Stimulated activated CD4-positive, alpha-beta T cell treated with anti-CD3 and anti-CD28 coated beads, Interleukin-15, amount 100 ng/mL, for 48 hours (primary cell): Measurements from ENCODE around the gene CARMIL1.

Source experiments
- DNase-seq, 2 donors: peaks; one replicate each; pipeline ENCODE4 v3.0.0-alpha.2; 2020; ENCODE audit warnings: low read depth in 2 of 2

The CARMIL1 gene

DNA sequence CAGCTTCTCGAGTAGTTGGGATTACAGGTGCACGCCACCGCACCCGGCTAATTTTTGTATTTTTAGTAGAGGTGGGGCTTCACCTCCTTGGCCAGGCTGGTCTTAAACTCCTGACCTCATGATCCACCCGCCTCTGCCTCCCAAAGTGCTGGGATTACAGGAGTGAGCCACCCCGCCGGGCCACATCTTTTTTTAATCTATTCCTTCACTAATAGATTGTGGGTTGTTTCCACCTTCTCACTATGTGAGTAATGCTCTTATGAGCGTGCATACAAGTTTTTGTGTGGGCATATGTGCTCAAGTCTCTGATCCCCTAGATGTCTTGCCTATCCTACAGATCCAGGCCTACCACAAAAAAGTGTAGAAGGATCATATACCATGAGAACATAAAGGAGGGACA lies 30.7 kb downstream of the CARMIL1 start:
- DNase-seq = no peak

DNA sequence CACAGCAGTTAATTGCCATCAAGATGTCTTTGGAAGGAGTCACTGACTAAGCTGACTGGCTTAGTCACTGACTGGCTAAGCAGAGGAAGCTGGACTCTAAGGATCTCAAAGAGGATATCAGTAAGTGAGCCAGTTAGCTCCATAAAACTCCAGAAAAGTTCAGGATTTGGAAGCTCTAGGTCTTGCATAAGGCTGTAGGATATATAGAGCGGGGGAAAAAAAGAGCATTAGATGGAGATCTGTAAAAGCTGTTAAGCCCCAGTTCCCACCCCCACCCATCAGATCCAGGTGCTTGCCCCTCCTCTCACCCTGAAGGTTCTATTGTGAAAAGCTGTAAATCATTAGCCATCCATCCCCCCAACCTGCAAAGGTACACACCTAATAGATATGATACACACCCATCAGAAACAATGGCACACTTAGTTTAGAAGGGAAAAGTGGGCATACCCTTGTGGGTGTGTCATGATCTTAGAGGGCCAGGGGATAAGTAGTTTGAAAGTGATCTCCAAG lies 32.2 kb downstream of the CARMIL1 start:
- no peak for DNase-seq

DNA sequence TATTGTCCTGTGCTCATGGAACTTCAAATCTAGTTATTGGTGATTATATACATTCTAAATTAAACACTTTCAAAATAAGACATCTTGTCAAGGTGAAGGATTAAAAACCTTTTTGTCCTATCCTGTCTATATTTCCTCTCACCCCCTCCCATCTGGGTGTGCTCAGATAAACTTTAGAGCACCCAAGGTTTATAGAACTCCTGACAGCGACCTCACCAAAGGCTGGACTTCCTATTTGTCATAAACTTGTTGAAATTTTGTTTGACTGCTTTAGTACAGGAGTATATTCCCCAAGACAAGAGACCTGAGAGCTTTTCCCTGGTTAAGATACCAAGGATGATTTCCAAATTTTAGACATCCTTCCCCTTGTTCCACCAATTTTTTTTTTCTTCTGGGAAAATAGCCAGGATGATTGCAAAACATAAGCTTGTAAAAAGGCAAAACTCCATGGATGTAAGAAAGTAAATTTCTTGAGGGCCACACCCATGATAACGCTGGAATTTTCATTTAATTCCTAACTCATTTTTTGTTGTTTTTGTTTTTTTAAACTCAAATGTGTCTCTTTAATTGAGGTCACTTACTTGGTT lies 33.0 kb downstream of the CARMIL1 start:
- DNase-seq = no peak

DNA sequence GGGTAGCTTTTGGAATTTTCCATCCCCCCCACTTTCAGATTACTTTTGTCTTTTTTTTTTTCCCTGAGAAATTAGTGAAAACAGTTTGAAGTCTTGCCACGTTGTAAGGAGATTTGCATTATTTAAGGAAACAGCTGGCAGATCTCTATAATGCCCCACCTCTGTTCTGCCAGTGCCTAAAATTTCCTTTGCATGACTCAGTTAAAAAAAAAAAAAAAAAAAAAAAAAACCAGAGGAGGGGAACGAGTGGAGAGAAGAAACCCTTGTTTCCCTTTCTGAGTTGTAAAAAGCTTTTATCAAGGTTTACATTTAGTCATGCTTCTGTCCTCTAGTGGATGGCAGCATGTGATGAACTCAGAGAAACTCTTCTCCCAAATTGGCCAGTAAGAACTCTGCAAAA lies 33.5 kb downstream of the CARMIL1 start:
- no peak for DNase-seq

DNA sequence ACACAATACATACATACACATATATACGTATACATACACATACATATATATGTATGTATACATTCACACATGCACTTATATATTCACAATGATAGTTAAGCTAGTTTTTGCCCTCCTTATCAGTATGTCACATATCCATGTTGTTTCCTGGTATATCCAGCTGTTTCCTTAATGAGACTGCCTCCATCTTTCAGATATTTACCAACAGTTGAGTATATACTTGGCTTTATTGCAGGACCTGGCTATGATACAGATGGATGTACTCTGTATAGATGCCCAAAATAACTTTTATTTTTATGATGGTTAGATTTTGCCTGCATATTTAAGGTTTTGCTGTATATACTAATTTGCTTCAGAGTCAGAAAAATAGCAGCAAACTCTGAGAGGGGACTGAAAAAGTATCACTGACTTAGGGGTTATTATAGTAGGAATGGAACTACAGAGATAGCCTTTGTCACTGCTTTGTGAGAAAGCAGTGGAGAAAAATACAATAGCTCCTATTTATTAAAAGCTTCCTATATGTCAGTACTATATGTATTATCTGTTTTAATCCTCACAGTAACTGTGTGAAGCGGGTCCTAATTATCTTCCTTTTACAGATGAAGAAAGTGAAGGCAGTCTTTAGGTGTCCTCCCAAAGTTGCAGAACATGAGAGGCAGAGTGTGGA lies 35.5 kb downstream of the CARMIL1 start:
- no peak for DNase-seq

DNA sequence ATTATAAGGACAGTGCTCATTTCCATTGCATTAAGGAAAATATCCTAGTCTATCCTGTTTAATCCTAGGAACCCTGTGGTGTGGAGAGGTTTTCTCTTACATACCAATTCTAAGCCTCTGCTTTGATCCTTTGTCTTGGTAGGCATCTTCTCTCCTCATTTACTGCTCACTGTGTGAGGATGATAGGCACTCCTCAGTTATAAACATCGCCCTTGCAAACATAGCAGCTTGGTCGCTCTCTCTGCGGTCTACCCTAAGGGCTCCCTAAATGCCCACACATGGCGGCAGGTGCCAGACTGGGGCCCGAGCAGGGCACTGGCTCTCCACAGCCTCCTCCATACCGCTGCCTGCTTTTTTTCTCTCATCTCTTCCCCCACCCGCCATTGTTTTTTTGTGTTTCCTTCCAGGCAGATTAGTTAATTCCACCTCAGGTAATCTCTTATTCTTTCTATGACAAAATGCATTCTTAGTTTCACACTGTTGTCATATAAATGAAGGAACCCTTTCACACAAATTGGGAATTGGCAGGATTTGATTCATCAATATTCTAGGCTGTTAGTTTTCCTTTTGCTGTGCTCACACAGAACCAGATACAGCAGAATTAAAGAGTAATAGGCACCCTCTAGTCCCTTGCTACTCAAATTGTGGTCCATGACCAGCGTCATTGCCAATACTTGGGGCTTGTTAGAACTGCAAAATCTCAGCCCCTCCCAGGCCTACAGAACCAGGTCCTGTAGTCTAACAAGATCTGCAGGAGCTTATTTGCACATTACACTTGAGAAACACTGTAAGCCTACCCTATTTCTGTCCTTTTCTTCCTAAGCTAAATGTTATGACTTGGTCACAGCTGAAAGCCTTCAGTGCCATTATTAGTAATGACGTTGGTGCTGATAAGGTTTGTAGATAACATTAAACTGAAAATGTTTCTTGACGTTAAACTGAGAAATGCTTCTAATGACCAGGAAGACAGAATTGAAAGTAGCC lies 36.3 kb downstream of the CARMIL1 start:
- no peak for DNase-seq

DNA sequence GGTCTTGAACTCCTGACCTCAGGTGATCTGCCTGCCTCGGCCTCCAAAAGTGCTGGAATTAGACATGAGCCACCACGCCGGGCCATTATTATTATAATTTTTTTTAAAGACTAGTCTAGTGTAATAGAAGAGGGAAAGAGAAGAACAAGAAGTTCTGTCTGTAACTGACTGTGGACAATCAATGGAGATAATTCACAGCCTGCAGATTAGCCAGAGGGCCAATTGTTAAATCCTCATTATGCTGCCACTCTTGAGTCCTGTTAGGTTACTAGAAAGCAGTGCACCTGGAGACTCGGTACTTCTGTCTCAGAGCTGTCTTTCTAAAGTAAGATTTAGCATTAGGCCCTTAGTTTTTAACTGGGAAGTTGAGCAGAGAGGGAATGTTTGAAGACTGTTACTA lies 37.5 kb downstream of the CARMIL1 start:
- no peak for DNase-seq

DNA sequence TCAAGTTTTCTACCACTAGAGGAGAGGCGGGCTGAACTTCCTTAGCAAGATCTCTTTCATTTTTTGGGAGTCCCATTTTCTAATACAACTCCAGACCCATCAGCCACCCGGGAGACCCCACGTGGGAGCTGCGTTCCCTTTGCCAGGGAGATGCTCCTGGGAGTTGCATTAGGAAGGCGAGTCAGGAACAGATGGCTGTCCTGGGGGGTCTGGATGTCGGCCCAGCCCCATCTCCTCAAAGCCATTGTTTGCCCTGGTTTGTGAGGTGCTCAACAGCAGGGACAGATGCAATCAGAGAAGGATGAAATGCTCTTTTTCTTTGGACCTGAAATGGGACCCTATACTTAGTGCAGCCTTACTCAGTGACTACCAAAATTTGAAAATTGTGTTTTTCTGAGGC lies 39.4 kb downstream of the CARMIL1 start:
- DNase-seq = no peak

DNA sequence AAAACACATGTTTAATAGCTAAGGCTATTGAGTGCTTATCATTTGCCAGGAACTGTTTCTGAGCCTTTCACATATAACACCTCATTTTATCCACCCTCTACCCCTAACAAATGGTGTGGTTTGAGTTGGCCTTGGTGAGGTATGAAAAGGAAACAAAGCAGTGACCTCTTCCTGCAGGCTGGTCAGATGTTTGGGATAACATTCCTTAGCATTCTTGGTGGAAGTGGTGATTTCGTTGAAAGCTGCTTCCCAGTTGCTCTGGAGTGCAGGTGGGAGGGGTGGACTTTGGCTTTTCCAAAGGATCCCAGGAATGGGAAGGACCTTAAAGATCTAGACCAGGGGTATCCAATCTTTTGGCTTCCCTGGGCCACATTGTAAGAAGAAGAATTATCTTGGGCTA lies 41.3 kb downstream of the CARMIL1 start:
- no peak for DNase-seq

DNA sequence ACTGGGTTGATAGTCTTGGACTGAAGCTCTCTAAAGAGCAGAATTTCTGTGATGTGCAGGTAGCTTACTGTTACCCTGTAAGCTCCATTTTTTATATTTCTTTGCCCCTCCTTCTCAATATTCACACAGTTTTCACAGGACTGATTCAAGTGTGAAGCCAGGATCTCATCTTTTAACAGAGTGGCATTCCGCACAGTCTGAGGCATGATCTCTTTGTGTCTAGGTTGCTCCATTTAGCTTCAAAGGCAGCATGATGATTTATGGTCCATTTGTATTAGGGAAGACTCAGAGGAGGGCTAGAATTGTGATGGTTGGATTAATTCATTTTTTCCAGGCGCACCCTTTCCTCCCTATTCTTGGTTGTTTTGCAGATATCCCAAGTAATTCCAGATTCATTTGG lies 43.5 kb downstream of the CARMIL1 start:
- no peak for DNase-seq

DNA sequence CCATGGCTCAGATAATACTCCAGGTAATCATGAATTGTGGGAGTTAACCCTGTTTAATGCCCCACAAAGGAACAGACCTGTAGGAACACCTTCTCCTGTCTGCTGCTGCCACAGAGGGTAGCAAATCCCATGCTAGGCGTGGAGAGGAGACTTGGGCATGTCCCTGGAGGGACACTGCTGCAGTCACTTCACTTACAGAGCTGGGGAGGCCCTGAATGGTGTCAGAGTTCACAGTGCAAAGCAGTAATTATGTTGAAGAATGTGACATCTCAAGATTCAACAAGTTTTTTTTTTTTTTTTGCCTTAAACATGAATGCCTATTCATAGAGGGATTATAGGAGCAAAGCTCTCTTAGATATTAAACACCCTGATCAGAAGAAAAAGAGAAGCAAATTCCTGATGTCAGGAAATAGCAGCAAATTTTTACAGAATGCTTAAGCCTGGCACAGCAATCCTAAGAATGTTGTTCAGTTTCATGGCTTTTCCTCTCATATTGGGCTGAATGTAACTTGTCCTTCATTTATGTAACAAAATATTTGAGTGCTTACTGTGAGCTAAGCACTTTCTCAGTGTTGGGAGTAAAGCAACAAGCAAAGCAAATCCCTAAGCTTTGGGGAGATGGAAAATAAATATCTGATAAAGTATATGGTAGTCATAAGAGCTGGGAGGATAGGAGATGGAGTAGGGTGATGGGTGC lies 45.0 kb downstream of the CARMIL1 start:
- no peak for DNase-seq

DNA sequence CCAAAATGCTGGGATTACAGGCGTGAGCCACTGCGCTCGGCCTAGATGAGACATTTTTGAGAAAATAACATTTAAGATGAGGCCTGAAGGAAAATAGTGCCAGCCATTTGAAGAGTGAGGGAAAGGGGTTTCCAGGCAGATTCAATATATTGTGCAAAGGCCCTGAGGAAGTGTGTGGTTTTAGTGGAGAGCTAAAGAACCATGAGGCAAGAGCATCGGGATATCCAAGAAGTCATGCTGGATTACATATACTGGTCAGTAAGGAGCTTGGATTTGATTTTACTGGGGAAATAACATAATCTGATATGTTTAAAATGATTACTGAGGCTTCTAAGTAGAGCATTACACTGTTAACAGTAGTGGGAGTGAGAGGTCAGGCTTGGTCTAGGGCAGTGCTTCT lies 47.0 kb downstream of the CARMIL1 start:
- DNase-seq = no peak

DNA sequence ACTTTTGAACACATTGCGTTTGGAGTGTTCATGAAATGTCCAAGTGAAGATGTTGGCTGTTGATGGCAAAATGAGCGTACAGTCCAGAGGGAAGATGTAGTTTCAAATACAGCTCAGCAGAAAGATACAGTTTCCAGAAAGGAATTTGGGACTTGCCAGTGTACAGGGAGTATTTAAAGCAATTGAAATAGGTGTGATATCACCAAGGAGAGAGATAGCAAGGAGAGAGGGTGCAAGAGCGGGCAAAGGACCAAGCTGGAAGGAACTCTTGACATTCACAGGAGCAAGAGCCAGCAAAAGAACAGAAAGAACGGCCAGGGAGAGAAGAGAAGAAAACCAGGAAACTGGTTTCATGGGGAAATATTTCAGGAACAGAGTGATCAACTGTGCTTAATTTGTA lies 47.8 kb downstream of the CARMIL1 start:
- no peak for DNase-seq

DNA sequence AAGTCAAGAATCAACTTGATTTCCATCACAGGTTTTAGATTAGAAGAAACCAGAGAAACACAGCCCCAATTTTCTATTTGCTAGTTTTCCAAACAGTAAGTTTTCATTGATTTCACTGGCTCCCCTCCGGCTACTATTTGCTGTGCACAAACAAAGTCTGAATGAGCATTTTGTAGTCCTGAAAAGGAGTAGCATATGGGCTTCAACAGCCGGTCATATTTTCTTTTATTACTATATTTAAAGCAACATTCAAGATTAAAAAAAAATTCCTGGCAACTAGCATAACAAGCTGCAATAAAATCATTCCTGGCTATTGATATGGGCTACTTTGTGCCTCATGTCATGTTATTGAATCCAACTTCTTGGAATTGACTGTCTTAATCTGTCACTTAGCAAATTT lies 48.3 kb downstream of the CARMIL1 start:
- DNase-seq = no peak

DNA sequence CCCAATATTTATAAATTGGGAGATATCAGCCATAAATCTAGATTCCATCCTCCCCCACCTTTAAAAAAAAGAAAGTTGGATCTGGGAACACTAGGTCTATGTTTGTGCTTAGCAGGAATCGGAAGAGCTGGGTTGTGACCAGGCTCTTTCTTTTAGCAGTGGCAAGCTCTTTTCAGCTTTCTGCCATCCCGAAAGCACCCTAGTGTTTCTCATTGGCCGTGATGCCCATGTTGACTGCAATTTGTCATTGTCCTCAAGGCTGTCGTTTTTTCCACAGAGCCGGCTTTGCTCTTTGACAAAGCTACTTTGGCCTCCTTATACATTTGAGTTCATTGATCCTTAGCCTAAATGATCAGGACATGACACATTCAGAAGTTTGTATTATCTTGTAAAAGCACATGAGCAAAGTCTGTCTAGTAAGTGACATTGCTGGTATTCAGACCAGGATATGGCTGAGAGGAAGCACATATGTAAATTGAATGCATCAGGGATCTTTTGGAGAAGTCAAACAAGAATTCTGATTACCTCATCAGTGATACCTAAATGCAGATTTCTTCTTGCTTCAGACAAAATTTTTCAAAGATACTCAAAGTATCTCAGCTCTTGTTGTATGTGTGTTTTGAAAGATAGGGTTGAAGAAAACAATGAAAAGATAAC lies 50.1 kb downstream of the CARMIL1 start:
- DNase-seq = no peak

DNA sequence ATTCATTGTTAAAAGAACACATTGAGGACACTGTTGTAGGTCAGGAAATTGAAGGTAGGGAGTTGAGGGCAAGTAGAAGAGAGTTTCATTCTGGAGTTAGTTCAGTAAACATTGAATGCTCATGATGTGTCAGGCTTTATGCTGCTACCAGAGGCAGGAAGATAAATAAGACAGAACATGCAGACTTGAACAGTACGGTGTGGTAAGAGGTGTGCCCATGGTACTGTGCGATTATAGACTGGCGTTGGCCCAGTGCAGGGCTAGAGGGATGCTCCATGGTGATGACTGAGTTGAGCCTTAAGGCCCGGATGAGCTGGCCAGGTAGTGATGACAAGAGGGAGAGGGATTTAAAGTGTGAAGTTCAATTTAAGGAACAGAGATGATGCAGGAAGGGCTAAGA lies 50.8 kb downstream of the CARMIL1 start:
- no peak for DNase-seq

DNA sequence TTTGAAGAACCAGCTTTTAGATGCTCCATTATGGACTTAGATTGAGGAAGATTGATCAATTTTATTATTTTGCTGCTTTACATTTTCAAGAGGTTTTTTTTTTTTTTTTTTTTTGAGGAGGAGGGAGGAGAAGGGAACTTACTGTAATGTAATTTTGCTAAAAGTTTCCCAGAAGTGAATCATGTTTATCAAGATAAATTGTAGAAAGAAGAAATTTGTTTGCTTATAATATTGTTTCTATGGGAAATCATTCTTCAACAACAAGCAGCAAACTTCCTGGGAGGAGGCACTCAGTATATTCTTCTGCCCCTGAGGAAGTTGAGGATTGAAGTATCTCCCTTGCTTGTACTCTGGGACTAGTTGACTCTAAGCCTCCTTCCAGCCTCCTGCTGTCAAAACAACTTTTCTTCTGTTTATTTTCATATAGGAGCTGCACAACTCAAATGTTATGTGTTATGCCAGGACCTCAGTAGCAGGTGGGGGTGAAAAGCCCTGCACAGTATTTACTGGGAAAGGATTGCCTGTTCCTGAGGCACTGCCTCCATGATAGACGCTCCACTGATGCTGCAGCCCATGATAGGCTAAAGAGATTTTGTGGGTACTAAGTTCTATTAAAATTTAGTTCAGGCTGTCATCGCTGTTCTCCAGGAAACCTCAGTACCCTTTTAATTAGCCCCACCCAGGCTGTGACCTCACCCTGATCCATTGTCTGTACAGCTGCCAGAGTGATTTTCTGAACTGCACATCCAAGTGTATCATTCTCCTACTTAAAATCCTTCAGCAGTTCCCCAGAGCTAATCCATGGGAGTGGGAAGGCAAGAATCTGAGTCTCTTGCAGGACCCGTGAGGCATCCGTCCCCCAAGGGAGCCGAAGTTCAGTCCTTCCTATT lies 51.9 kb downstream of the CARMIL1 start:
- DNase-seq = no peak

DNA sequence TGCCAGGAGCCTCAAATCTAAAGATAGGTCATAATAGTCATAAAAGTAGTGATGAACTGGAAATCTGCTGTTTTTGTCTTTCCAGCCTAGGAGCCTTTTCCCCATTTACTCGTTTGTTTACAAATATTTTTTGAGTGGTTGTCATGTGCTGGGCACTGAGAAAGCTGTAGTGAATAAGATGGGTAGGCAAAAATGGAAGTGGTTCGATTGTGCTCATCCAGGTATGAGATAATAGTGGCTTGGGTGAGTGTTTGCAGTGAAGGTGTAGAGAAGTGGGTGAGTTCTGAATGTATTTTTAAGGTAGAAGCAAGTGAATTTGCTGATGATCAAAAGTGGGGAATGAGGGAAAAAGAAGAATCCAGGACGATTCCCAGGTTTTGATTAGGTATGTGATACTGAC lies 53.0 kb downstream of the CARMIL1 start:
- no peak for DNase-seq

DNA sequence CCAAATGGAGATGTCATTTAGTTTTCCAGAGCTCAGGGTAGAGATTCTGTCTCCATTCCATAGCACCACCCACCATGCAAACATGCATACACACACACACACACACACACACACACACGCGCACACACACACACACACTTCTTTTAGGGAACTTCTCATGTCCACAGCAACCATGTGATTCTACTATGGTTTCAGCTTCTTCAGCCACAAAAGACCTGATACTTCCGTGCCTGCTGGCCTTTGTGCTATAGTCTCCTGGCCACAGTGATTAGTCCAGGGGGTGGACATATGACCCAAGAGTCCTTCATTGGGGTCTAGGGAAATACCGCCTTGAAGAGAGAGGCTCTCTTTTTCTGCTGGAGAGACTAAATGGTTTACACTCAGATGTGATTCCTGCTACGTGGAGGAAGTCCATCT lies 53.5 kb downstream of the CARMIL1 start:
- no peak for DNase-seq

DNA sequence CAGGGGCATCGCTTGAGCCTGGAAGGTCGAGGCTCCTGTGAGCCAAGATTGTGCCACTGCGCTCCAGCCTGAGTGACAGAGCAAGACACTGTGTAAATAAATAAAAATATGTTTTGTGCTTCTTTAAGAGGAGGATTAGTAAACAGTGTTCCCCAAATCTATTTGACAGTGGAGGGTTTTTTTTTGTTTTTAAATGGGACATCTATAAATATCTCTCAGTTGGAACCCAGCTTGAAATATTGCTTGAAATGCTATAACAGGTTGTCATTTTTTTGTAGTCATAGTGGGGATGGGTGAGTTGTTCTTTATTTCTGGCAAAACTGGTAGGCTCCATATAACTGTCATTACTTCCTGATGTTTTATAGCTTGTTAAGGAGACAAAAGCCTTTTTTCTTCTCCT lies 54.3 kb downstream of the CARMIL1 start:
- DNase-seq = no peak
